Natural killer cell (primary cell): ENCODE data around the gene FOCAD. TPM values are rescaled to one million over a fixed set of nuclear protein-coding genes. Genes with fewer than 3 reads are reported as not detected.

Experiments
- ATAC-seq, 3 donors: fragments of 150-1000 bp in 2 of 3; fragments of 200-7000 bp in 1 of 3; cut with Tn5 transposase; 1 replicate in 1 of 3; 2 replicates in 2 of 3; pipeline ENCODE4 v1.10.0; 2021; ENCODE audit warnings: mild to moderate bottlenecking in 2 of 3, moderate library complexity in 2 of 3
- DNase-seq, 2 donors: peaks; one replicate each; pipeline versions ENCODE4 v3.0.0 to v3.0.0-alpha.2; 2013 to 2021; ENCODE audit warnings: mixed read lengths in 1 of 2
- H3K27ac ChIP-seq: one replicate; pipeline ENCODE4 v1.5.1; 2013; ENCODE audit warnings: mild to moderate bottlenecking, low read length
- H3K27me3 ChIP-seq: one replicate; pipeline ENCODE4 v1.6.1; 2013; ENCODE audit warnings: low read length; ENCODE audit not compliant: control insufficient read depth, insufficient read depth
- H3K36me3 ChIP-seq: one replicate; pipeline ENCODE4 v1.6.1; 2013; ENCODE audit warnings: low read length; ENCODE audit not compliant: control insufficient read depth, insufficient read depth
- H3K4me1 ChIP-seq: one replicate; pipeline ENCODE4 v1.6.1; 2013; ENCODE audit warnings: low read length; ENCODE audit not compliant: control insufficient read depth, insufficient read depth
- H3K4me3 ChIP-seq: one replicate; pipeline ENCODE4 v1.5.1; 2013; ENCODE audit warnings: low read length
- H3K9me3 ChIP-seq: one replicate; pipeline ENCODE4 v1.6.1; 2013; ENCODE audit warnings: low read length; ENCODE audit not compliant: control insufficient read depth, insufficient read depth
- H3K27ac Mint-ChIP-seq, 2 donors: one replicate each; pipeline ENCODE4 v1.8.0; 2022; ENCODE audit warnings: mild to moderate bottlenecking in 2 of 2, mixed read lengths in 2 of 2, moderate library complexity in 1 of 2
- H3K27me3 Mint-ChIP-seq, 2 donors: one replicate each; pipeline ENCODE4 v1.8.0; 2022; ENCODE audit warnings: low read depth in 2 of 2, mixed read lengths in 2 of 2
- H3K36me3 Mint-ChIP-seq: one replicate; pipeline ENCODE4 v1.8.0; 2022; ENCODE audit warnings: mixed read lengths
- H3K4me1 Mint-ChIP-seq, 2 donors: one replicate each; pipeline ENCODE4 v1.8.0; 2022; ENCODE audit warnings: mixed read lengths in 2 of 2
- H3K4me3 Mint-ChIP-seq: one replicate; pipeline ENCODE4 v1.8.0; 2022; ENCODE audit warnings: mild to moderate bottlenecking, moderate library complexity, mixed read lengths
- H3K9me3 Mint-ChIP-seq, 2 donors: one replicate each; pipeline ENCODE4 v1.8.0; 2022; ENCODE audit warnings: mixed read lengths in 2 of 2
- CTCF ChIP-seq: fragments of 200-600 bp; IDR thresholded peaks from one replicate; pipeline ENCODE4 v1.8.0; 2022; ENCODE audit warnings: antibody characterized with exemption
- WGBS: methylation state at CpG from one replicate; pipeline ENCODE4 v1.1.7; 2013; ENCODE audit warnings: missing lambda C conversion rate; ENCODE audit not compliant: insufficient coverage; 5-methylcytosine and 5-hydroxymethylcytosine counted together
- intact Hi-C: fragments of 100-400 bp; cut with micrococcal nuclease; formaldehyde crosslinking; loops from one replicate; pipeline ENCODE4 v1.14.2; 2022
- total RNA-seq, 4 donors: library from RNA; stranded (reverse); fragments of 120-200 nt in 1 of 4; gene quantifications; one replicate each; pipeline versions ENCODE4 v1.2.3 to v1.2.4, GENCODE V29; 2013 to 2022

FOCAD gene
- total RNA-seq, 3 donors from 2014 or later (not counting 1 experiment from before 2014, with no cell fraction given) = 15.1 to 27.6 (median 18.8) TPM

GRCh38 chr9:20646656-20647055 is 37.4 kb upstream of the FOCAD start:
- Mint-ChIP-seq H3K27ac (no peak overlapping the region), H3K4me3 (no peak overlapping the region), H3K4me1 (no peaks in the 10 kb centered on the region), H3K27me3 (peaks cover 12 to 19% of the 10 kb centered on the region in 2 donors), H3K36me3 (no peaks in the 10 kb centered on the region), H3K9me3 (no peaks in the 10 kb centered on the region)
- no peak overlapping the region for H3K27ac ChIP-seq
- TF ChIP-seq CTCF = no peak
- no peaks in the 10 kb centered on the region for H3K4me1 ChIP-seq
- WGBS = 95% methylated on average over 3 of the region's 4 CpGs
- no peaks in the 10 kb centered on the region for H3K36me3 ChIP-seq
- no peaks in the 10 kb centered on the region for H3K9me3 ChIP-seq
- no peak overlapping the region for H3K4me3 ChIP-seq
- ATAC-seq = no peak
- H3K27me3 ChIP-seq = no peaks in the 10 kb centered on the region
- no peak for DNase-seq
- intact Hi-C loops = no loop called here

- Histone ChIP-seq H3K27me3 (no peaks in the 10 kb centered on the region), H3K27ac (no peak overlapping the region), H3K4me1 (no peaks in the 10 kb centered on the region), H3K36me3 (no peaks in the 10 kb centered on the region), H3K4me3 (no peak overlapping the region), H3K9me3 (no peaks in the 10 kb centered on the region)
- TF ChIP-seq CTCF = no peak
- Mint-ChIP-seq H3K27me3 (peaks cover 9 to 19% of the 10 kb centered on the region in 2 donors), H3K4me3 (no peak overlapping the region), H3K9me3 (no peaks in the 10 kb centered on the region), H3K27ac (no peak overlapping the region), H3K4me1 (no peaks in the 10 kb centered on the region), H3K36me3 (no peaks in the 10 kb centered on the region)
- intact Hi-C loops = no loop called here
- DNase-seq (no peak), ATAC-seq (no peak)
- no CpG with 5 or more reads among the region's 1 CpG for WGBS
Measured at GRCh38 chr9:20649381-20649780, 34.7 kb upstream of the FOCAD start.

GRCh38 chr9:20650313-20650712 is 33.7 kb upstream of the FOCAD start:
- Histone ChIP-seq H3K36me3 (no peaks in the 10 kb centered on the region), H3K4me1 (no peaks in the 10 kb centered on the region), H3K9me3 (no peaks in the 10 kb centered on the region), H3K4me3 (no peak overlapping the region), H3K27me3 (no peaks in the 10 kb centered on the region), H3K27ac (no peak overlapping the region)
- TF ChIP-seq CTCF = no peak
- Mint-ChIP-seq H3K4me1 (no peaks in the 10 kb centered on the region), H3K27me3 (peaks cover 9 to 19% of the 10 kb centered on the region in 2 donors), H3K4me3 (no peak overlapping the region), H3K36me3 (no peaks in the 10 kb centered on the region), H3K27ac (no peak overlapping the region), H3K9me3 (no peaks in the 10 kb centered on the region)
- intact Hi-C loops = loop anchor here (1.0 kb wide), 1 partner anchor 11 kb away; no protein-coding TSS in a partner anchor
- WGBS = 97% methylated on average over 4 of the region's 4 CpGs
- ATAC-seq (no peak), DNase-seq (no peak)

- H3K36me3 Mint-ChIP-seq = no peaks in the 10 kb centered on the region
- no peak overlapping the region for H3K4me3 Mint-ChIP-seq
- Histone ChIP-seq H3K4me1 (no peaks in the 10 kb centered on the region), H3K27ac (no peak overlapping the region), H3K36me3 (no peaks in the 10 kb centered on the region), H3K9me3 (no peaks in the 10 kb centered on the region), H3K4me3 (no peak overlapping the region), H3K27me3 (no peaks in the 10 kb centered on the region)
- intact Hi-C loops = loop anchor here (1.0 kb wide), 1 partner anchor 10 kb away; no protein-coding TSS in a partner anchor
- no peak for TF ChIP-seq CTCF
- no peak overlapping the region for H3K27ac Mint-ChIP-seq
- no CpG with 5 or more reads among the region's 4 CpGs for WGBS
- no peaks in the 10 kb centered on the region for H3K4me1 Mint-ChIP-seq
- H3K9me3 Mint-ChIP-seq = no peaks in the 10 kb centered on the region
- ATAC-seq (no peak), DNase-seq (no peak)
- peaks cover 9 to 17% of the 10 kb centered on the region in 2 donors for H3K27me3 Mint-ChIP-seq
Measured at GRCh38 chr9:20650750-20651299, 33.2 kb upstream of the FOCAD start.
